GM23338 (cell line): ENCODE results near the gene WNT2B. TPM values are rescaled to one million over a fixed set of nuclear protein-coding genes. Genes with fewer than 3 reads are reported as not detected.

Experiments
- ATAC-seq: fragments of 200-7000 bp; cut with Tn5 transposase; 3 replicates; pipeline ENCODE4 v1.9.1; 2020
- DNase-seq: peaks from one replicate; pipeline ENCODE4 v3.0.0-alpha.2; 2015; ENCODE audit warnings: low spot score
- H2AFZ ChIP-seq: fragments of 200-600 bp; sonication (generic); 2 replicates; pipeline ENCODE4 v1.8.0; 2016; ENCODE audit warnings: antibody characterized with exemption, mild to moderate bottlenecking, moderate library complexity
- H3F3A ChIP-seq: fragments of 200-600 bp; sonication (generic); replicated peaks from 2 replicates; pipeline ENCODE4 v1.8.0; 2017; ENCODE audit warnings: antibody characterized with exemption, mixed run types, low read depth
- H3K27ac ChIP-seq: fragments of 200-600 bp; sonication (generic); 2 replicates; pipeline ENCODE4 v1.6.1; 2016; ENCODE audit warnings: low read depth
- H3K27me3 ChIP-seq: fragments of 200-600 bp; sonication (generic); 2 replicates; pipeline ENCODE4 v1.8.0; 2016; ENCODE audit warnings: mild to moderate bottlenecking, mixed run types, moderate library complexity; ENCODE audit not compliant: insufficient read depth
- H3K36me3 ChIP-seq: fragments of 200-600 bp; sonication (generic); 2 replicates; pipeline ENCODE4 v1.8.0; 2016; ENCODE audit warnings: mild to moderate bottlenecking; ENCODE audit not compliant: insufficient read depth
- H3K4me1 ChIP-seq: fragments of 200-600 bp; sonication (generic); 2 replicates; pipeline ENCODE4 v1.8.0; 2016; ENCODE audit warnings: mild to moderate bottlenecking, moderate library complexity; ENCODE audit not compliant: insufficient read depth
- H3K4me2 ChIP-seq: fragments of 200-600 bp; sonication (generic); 2 replicates; pipeline ENCODE4 v1.7.1; 2017; ENCODE audit warnings: mixed run types
- H3K4me3 ChIP-seq: fragments of 200-600 bp; sonication (generic); 2 replicates; pipeline ENCODE4 v1.6.1; 2016; ENCODE audit warnings: mixed run types
- H3K79me2 ChIP-seq: fragments of 200-600 bp; sonication (generic); replicated peaks from 2 replicates; pipeline ENCODE4 v1.8.0; 2017; ENCODE audit warnings: mild to moderate bottlenecking; ENCODE audit not compliant: insufficient read depth
- H3K9me2 ChIP-seq: fragments of 200-600 bp; sonication (generic); 2 replicates; pipeline ENCODE4 v1.8.0; 2017; ENCODE audit not compliant: insufficient read depth
- H4K20me1 ChIP-seq: fragments of 200-600 bp; sonication (generic); replicated peaks from 2 replicates; pipeline ENCODE4 v1.8.0; 2017; ENCODE audit warnings: mild to moderate bottlenecking; ENCODE audit not compliant: insufficient read depth
- H3K27ac Mint-ChIP-seq: 2 replicates; pipeline ENCODE4 v1.8.0; 2020; ENCODE audit warnings: inconsistent platforms, mild to moderate bottlenecking, moderate library complexity, mixed read lengths
- H3K27me3 Mint-ChIP-seq: 3 replicates; pipeline ENCODE4 v1.8.0; 2022; ENCODE audit warnings: low read depth, mild to moderate bottlenecking, moderate library complexity, mixed read lengths, inconsistent platforms; ENCODE audit not compliant: insufficient read depth, poor library complexity
- H3K36me3 Mint-ChIP-seq: 3 replicates; pipeline ENCODE4 v1.8.0; 2021; ENCODE audit warnings: low read depth, mild to moderate bottlenecking, inconsistent platforms, moderate library complexity, mixed read lengths
- H3K4me1 Mint-ChIP-seq: 3 replicates; pipeline ENCODE4 v1.8.0; 2020; ENCODE audit warnings: mild to moderate bottlenecking, inconsistent platforms, mixed read lengths
- H3K4me3 Mint-ChIP-seq: 3 replicates; pipeline ENCODE4 v1.8.0; 2021; ENCODE audit warnings: moderate library complexity, mild to moderate bottlenecking, inconsistent platforms, mixed read lengths
- H3K9me3 Mint-ChIP-seq: 3 replicates; pipeline ENCODE4 v1.8.0; 2020; ENCODE audit warnings: moderate library complexity, mild to moderate bottlenecking, inconsistent platforms, mixed read lengths
- EZH2 ChIP-seq: fragments of 200-600 bp; sonication (generic); IDR thresholded peaks from one replicate; pipeline ENCODE4 v1.8.0; 2017; ENCODE audit warnings: antibody characterized with exemption, mild to moderate bottlenecking, low read depth; ENCODE audit not compliant: unreplicated experiment
- EZH2phosphoT487 ChIP-seq: fragments of 200-600 bp; sonication (generic); IDR thresholded peaks from one replicate; pipeline ENCODE4 v1.8.1; 2018; ENCODE audit warnings: antibody characterized with exemption; ENCODE audit not compliant: unreplicated experiment
- STAT1 ChIP-seq: IDR thresholded peaks from one replicate; pipeline ENCODE4 v1.6.1; 2016; ENCODE audit warnings: antibody characterized with exemption; ENCODE audit not compliant: unreplicated experiment
- ZNF331 ChIP-seq: fragments of 250-450 bp; sonication (Bioruptor Pico); IDR thresholded peaks from 2 replicates; pipeline ENCODE4 v1.5.0; 2020; ENCODE audit warnings: low read depth, mild to moderate bottlenecking, moderate library complexity
- polyA plus RNA-seq: library from polyadenylated mRNA; unstranded; fragments of >200 nt; fragmentation: Nextera tagmentation; extraction: Ambion mirVana; gene quantifications from 2 replicates; pipeline ENCODE4 v1.2.1, GENCODE V29; 2016
- total RNA-seq: library from RNA; depleted of rRNA; stranded (reverse); fragments of >200 nt; shearing (Covaris generic); gene quantifications from 2 replicates; pipeline ENCODE4 v1.2.3, GENCODE V29; 2014
- TF ChIP-seq, protein P1 (sequence below): fragments of 250-450 bp; sonication (Bioruptor Pico); IDR thresholded peaks from 2 replicates; pipeline ENCODE4 v1.5.0; 2020; ENCODE audit warnings: mild to moderate bottlenecking, moderate library complexity

Gene WNT2B
- total and polyA plus RNA-seq, 2 experiments from 2014 or later: 0.50 to 0.90 TPM

DNA sequence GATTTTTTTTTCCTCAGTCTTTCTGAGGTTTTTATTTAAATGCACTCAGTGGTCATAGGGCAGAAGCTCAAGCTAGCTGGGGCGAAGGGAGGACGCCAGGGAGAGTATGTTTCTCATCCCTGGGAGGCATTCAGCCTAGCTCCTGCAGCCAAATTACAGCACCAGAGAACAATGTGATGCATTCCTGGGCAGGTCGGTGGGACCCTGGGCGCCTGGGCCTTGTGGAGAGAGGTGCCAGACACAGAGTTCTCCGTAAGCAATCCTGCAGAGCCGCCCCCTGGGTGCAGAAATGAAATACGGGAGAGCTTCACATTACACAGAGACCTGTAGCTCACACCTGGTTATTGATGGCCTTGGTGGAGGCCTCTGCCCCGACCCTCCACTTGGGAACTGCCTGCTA, 15.5 kb downstream of the WNT2B start (continued):
- TF ChIP-seq, protein P1, sequence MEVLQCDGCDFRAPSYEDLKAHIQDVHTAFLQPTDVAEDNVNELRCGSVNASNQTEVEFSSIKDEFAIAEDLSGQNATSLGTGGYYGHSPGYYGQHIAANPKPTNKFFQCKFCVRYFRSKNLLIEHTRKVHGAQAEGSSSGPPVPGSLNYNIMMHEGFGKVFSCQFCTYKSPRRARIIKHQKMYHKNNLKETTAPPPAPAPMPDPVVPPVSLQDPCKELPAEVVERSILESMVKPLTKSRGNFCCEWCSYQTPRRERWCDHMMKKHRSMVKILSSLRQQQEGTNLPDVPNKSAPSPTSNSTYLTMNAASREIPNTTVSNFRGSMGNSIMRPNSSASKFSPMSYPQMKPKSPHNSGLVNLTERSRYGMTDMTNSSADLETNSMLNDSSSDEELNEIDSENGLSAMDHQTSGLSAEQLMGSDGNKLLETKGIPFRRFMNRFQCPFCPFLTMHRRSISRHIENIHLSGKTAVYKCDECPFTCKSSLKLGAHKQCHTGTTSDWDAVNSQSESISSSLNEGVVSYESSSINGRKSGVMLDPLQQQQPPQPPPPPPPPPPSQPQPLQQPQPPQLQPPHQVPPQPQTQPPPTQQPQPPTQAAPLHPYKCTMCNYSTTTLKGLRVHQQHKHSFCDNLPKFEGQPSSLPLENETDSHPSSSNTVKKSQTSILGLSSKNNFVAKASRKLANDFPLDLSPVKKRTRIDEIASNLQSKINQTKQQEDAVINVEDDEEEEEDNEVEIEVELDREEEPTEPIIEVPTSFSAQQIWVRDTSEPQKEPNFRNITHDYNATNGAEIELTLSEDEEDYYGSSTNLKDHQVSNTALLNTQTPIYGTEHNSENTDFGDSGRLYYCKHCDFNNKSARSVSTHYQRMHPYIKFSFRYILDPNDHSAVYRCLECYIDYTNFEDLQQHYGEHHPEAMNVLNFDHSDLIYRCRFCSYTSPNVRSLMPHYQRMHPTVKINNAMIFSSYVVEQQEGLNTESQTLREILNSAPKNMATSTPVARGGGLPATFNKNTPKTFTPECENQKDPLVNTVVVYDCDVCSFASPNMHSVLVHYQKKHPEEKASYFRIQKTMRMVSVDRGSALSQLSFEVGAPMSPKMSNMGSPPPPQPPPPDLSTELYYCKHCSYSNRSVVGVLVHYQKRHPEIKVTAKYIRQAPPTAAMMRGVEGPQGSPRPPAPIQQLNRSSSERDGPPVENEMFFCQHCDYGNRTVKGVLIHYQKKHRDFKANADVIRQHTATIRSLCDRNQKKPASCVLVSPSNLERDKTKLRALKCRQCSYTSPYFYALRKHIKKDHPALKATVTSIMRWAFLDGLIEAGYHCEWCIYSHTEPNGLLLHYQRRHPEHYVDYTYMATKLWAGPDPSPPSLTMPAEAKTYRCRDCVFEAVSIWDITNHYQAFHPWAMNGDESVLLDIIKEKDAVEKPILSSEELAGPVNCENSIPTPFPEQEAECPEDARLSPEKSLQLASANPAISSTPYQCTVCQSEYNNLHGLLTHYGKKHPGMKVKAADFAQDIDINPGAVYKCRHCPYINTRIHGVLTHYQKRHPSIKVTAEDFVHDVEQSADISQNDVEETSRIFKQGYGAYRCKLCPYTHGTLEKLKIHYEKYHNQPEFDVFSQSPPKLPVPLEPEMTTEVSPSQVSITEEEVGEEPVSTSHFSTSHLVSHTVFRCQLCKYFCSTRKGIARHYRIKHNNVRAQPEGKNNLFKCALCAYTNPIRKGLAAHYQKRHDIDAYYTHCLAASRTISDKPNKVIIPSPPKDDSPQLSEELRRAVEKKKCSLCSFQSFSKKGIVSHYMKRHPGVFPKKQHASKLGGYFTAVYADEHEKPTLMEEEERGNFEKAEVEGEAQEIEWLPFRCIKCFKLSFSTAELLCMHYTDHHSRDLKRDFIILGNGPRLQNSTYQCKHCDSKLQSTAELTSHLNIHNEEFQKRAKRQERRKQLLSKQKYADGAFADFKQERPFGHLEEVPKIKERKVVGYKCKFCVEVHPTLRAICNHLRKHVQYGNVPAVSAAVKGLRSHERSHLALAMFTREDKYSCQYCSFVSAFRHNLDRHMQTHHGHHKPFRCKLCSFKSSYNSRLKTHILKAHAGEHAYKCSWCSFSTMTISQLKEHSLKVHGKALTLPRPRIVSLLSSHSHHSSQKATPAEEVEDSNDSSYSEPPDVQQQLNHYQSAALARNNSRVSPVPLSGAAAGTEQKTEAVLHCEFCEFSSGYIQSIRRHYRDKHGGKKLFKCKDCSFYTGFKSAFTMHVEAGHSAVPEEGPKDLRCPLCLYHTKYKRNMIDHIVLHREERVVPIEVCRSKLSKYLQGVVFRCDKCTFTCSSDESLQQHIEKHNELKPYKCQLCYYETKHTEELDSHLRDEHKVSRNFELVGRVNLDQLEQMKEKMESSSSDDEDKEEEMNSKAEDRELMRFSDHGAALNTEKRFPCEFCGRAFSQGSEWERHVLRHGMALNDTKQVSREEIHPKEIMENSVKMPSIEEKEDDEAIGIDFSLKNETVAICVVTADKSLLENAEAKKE (CRISPR knock-in tag): no peak
- TF ChIP-seq STAT1: no peak

DNA sequence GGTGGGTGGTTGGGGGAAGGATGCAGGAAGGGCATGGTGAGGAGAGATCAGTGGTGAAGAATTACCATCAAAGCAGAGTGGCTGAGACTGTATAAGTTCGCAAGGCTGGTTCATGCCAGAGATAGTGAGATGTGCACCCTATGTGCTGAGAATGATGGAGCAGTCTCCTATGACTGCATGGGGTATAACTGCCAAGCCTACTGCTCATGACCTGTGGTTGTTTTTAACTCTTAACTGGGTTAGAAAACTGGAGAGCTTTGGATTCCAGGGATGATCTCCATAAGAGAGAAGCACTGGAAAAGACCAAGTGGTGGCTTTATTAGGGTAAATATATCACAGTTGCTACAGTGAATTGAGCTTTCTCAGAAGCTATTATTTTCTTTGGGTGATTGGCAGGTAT, 16.2 kb downstream of the WNT2B start:
- Mint-ChIP-seq H3K27me3 (peaks cover 2% of the 10 kb centered on the region), H3K4me3 (no peak overlapping the region), H3K36me3 (no peaks in the 10 kb centered on the region), H3K27ac (no peak overlapping the region), H3K4me1 (peaks cover 28% of the 10 kb centered on the region), H3K9me3 (no peaks in the 10 kb centered on the region)
- DNase-seq (no peak), ATAC-seq (no peak)
- Histone ChIP-seq H3K9me2 (no peaks in the 10 kb centered on the region; the same call in 1 of the 2 replicates), H3K4me2 (peak overlapping the region; percentile 24; the same call in 1 of the 2 replicates), H3K27me3 (no peaks in the 10 kb centered on the region), H2AFZ (no peak overlapping the region), H3K27ac (no peak overlapping the region), H3K4me1 (peaks cover 26% of the 10 kb centered on the region), H3K36me3 (no peaks in the 10 kb centered on the region), H3F3A (no peaks in the 10 kb centered on the region), H3K79me2 (no peaks in the 10 kb centered on the region), H4K20me1 (peaks cover 8% of the 10 kb centered on the region; the same call in 1 of the 2 replicates), H3K4me3 (no peak overlapping the region)
- TF ChIP-seq EZH2 (no peak), ZNF331 (no peak), STAT1 (no peak), EZH2phosphoT487 (no peak)
- TF ChIP-seq, protein P1 (CRISPR knock-in tag): no peak
